Prostate gland (tissue), 2 donors: ENCODE measurements around the gene FA2H.

ENCODE experiments used
- POLR2AphosphoS5 ChIP-seq: sonication (generic); formaldehyde crosslinking; IDR thresholded peaks from one replicate; pipeline ENCODE4 v1.6.1; 2017; ENCODE audit warnings: antibody characterized with exemption
- TF ChIP-seq, protein P1 (sequence below), 4 experiments: fragments of 200-600 bp in 2 of 4; fragments of 450-650 bp in 2 of 4; sonication (generic) in 2 of 4; IDR thresholded peaks; 1 replicate in 3 of 4; 2 replicates in 1 of 4; pipeline ENCODE4 v1.5.1; 2016 to 2019; ENCODE audit warnings: antibody characterized with exemption in 4 of 4, mild to moderate bottlenecking in 2 of 4, moderate library complexity in 2 of 4

DNA sequence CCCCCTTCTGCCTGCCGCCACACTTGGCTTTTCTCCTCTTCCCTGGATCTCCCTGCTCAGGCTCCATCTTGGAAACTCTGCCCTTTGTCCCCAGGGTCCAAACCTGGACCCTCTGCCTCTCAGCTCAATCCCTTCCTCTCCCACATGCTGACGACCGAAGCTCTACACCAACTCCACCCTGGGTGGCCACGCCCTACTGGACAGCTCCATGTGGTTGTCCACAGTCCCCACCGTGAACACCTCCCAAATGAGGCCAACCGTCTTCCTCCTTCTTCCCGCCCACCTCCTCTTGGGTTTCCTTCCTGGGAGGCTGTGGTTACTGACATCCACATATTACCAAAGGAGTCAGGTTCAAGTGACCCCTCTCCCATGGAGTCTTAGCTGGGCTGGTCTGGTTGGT lies 51.4 kb downstream of the FA2H start:
- TF ChIP-seq, protein P1, sequence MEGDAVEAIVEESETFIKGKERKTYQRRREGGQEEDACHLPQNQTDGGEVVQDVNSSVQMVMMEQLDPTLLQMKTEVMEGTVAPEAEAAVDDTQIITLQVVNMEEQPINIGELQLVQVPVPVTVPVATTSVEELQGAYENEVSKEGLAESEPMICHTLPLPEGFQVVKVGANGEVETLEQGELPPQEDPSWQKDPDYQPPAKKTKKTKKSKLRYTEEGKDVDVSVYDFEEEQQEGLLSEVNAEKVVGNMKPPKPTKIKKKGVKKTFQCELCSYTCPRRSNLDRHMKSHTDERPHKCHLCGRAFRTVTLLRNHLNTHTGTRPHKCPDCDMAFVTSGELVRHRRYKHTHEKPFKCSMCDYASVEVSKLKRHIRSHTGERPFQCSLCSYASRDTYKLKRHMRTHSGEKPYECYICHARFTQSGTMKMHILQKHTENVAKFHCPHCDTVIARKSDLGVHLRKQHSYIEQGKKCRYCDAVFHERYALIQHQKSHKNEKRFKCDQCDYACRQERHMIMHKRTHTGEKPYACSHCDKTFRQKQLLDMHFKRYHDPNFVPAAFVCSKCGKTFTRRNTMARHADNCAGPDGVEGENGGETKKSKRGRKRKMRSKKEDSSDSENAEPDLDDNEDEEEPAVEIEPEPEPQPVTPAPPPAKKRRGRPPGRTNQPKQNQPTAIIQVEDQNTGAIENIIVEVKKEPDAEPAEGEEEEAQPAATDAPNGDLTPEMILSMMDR (IDR thresholded peaks at IDR 0.05): no peak
- no peak for TF ChIP-seq POLR2AphosphoS5
